HG03439 (cell line): ENCODE results near the gene TLN1.
A peak's percentile ranks its signal among the peaks of the same experiment; 100 is the strongest.

Experiments
- ATAC-seq: cut with Tn5 transposase; IDR thresholded peaks from one replicate; pipeline ENCODE4 v1.9.1; 2021; ENCODE audit warnings: mild to moderate bottlenecking, moderate library complexity; ENCODE audit not compliant: unreplicated experiment

The TLN1 gene

DNA sequence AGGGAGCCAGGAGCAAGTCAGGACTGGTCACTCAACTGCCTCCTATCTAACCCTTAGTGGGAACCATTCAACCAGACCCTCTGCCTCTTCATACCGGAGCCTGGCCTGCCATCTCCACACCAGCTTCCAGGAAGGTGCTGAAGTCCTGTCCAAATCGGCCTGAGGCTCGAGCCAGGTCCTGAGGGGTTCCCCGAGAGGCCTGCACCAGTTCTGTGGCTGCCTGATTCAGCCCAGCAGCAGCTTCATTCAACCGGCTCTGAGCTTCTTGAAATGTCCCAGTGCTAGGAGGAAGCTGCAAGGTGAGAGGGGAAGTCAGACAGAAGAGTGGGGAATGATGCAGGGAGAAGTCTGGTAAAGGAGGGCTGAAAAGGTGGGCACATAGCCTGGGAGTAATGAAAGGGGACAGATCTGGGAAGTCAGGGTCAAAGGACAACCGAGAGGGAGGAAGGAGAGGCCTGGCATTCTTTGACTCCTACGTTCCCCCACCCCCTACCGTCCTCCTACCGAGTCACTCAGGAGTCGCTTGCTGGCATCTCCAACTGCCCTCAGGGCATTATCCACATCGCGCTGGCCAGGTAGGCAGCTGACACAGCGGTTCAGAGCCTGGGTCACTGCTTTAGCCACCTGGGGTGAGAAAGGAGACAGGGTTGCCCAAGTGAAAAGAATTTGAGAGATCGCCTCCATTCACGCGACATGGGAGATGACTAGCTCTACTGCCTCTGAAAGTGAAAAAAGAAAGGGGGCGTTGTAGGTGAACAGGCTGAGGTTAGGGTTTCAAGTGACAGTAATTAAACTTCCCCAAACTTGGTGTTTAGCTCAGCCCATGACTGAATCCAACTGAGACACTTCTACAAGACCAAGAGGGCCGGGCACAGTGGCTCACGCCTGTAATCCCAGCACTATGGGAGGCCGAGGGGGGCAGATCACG lies 20.2 kb downstream of the TLN1 start:
- no peak for ATAC-seq

DNA sequence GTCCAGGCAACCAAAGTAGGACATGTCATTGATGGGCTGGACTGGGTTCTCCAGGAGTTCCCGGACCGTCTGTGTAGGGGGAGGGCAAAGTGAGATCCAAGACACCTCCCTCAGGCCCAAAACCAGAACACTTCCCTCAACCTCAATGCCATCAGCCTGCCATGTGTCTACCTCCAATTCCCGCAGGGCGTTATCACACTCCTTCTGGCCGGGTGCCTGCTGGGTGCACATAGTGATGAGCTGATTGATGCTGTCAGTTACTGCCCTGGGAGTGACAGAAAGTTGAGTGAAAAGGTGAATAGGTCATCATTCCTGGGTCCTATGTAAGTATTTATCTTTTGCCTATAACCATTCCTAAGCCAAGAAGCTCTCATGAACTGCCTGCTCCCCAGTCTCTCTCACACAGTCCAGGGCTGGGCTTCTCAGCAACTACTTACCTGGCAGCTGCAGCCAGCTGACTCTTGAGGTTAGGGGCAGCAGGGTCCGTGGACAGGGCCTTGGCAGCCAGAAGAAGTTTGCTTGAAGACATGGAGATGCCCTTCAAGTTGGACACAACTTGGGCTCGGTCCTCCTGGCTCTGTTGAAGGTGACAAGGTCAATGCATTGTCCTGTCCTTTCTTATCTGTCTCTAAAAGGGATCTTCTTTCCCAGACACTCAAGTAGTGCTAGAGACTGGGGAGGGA lies 21.0 kb downstream of the TLN1 start:
- ATAC-seq, result no peak

GRCh38 chr9:35708146-35708545 lies 23.8 kb downstream of the TLN1 start:
- no peak for ATAC-seq

GRCh38 chr9:35706951-35707350 lies 25.0 kb downstream of the TLN1 start:
- ATAC-seq, result no peak

- no peak for ATAC-seq
Observed at GRCh38 chr9:35705836-35706430, 26.1 kb downstream of the TLN1 start.

DNA sequence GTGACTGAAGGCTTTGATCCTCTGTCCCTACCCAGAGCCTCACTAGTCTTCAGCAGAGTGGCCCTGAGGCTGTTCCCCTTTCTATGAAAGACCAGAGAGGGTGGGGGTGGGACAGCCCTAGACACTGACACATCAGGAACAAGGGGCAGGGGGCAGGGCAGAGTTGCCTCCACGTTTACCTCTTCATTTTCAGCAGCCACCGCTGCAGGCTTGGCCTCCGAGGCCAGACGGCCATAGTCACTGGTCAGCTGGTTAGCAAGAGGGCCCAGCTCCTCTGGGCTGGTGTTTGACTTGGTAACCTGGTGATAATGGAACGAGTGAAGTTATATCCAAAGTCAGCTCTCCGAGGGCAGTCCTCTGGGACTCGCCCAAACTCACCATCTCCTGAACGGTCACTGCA lies 26.6 kb downstream of the TLN1 start:
- no peak for ATAC-seq

DNA sequence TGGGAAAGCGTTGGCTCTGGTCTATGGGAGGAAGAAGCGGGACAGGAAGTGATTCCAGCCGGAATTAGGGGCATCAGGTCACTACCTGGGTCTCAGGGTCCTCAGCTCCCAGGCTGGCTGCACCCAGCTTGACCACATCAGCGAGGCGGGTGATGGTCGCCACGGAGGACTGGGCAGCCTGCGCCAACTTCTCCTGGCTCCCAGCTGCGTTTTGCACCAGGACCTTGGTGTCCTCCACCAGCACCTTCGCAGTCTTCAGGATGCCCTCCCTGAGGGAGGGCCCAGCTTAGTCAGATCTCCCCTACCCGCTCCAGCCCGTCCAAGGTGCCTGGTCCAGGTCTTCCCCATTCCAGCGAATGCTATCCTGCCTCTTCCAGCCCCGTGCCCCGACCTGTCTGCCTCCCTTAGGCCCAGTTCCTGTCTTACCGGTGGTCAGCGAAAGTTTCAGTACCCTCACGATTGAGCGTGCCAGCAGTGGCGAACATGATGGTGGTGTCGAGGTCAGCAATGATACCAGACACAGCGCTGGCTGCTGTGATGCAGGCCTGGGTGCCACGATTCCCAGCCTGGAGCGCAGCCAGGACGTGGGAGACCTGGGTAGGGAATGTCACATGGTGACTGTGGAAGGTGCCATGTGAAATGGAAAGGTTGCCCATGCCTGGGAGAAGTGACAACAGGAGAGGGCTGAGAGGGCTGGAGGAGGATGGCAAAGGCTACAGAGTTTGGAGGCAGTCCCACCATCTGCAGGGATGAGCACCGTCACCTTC lies 27.9 kb downstream of the TLN1 start:
- ATAC-seq, result no peak

- no peak for ATAC-seq
Observed at GRCh38 chr9:35702696-35703095, 29.3 kb downstream of the TLN1 start.

DNA sequence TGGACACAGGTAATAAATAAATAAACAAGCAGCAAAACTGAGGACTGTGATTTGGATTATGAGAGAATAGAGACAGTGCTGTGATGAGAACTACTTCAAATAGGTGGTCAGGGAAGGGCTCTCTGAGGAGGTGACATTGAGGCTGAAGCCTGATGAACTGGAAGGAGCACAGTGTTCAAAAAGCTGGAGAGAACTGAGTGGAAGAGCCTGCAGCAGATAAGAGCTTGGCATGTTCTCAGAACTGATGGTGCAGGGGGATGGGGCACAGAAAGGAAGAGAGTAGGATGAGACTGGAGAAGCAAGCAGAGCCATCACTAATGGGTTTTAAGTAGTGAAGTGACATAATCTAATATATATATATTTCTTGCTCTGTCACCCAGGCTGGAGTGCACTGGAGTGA lies 31.1 kb downstream of the TLN1 start:
- ATAC-seq, result no peak

DNA sequence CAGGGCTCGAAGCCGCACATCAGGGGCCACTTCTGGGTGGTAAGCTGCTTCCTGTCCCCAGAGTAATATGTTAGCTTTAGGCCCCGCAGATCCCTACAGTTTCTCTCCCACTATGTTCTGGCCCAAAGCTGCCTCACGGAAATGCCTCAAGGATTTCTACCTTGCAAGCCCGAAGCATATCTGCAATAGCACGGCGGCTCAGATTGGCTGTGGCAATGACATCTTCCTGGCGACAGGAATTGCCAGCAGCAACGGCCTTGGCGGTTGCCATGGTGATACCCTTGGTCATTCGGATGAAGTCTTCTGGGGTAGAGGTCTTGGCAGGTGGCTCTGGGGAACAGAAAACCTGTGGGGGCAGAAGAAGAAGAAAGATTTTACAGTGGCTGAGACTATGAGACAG lies 32.0 kb downstream of the TLN1 start:
- no peak for ATAC-seq

- no peak for ATAC-seq
Observed at GRCh38 chr9:35698231-35698630, 33.8 kb downstream of the TLN1 start.

- no peak for ATAC-seq
Observed at GRCh38 chr9:35697486-35697885, 34.5 kb downstream of the TLN1 start.

- peak; percentile 59 for ATAC-seq
Observed at GRCh38 chr9:35696520-35697215, 35.3 kb downstream of the TLN1 start.

- no peak for ATAC-seq
Observed at GRCh38 chr9:35695943-35696401, 36.0 kb downstream of the TLN1 start.

DNA sequence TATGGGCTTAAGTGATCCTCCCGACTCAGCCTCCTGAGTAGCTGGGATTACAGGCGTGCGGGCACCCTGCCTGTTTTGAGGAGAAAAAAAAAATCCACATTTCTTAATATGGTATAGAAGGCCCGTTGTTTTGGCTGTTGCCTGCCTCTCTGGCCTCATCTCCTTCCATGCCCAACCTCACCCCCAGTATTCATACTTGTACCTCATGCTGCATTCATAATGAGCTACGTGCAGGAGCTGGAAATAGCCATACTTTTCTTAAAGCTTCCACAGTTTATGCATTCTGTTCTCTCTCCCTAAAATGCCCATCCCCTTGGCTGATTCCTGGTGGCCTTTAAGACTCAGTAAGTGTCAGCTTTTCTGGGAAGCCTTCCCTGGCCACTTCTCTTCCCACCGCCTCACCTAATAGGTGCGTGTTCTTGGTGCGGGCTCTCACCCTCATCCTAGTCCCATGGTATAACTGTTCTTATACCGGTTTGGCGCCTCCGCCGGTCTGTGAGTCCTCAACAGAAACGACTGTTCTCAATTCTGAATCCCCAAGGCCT lies 40.2 kb downstream of the TLN1 start:
- no peak for ATAC-seq

- ATAC-seq, result no peak
Observed at GRCh38 chr9:35691334-35691650, 40.7 kb downstream of the TLN1 start.

GRCh38 chr9:35690614-35691333 lies 41.2 kb downstream of the TLN1 start:
- ATAC-seq, result no peak

DNA sequence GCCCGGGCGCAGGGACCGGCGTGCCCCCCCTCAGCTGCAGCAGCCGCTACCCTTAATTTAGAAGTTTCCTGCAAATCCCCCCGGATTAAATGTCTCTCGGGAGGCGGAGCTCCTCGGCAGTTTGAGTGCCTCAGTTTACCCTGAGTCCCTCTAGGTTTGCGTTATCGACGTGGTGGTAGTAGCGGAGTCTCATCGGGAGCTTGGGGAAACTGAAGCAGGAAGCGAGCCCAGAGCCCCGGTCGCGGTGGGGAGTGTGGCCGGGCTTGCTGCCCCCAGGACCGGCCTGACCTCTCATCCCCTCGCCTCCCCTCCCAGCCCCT lies 41.7 kb downstream of the TLN1 start:
- no peak for ATAC-seq

- ATAC-seq, result no peak
Observed at GRCh38 chr9:35689542-35690293, 42.3 kb downstream of the TLN1 start, which contains the start of gene TPM2. TSS of gene TPM2 (minus strand) at chr9:35689925. CDS start at chr9:35689817, 108 bp downstream.
